ENCODE results near the gene UTP18.
"Not testable (repeated sequence)": the region's sequence is repeated elsewhere in the genome, so short reads cannot be mapped to it uniquely, and the experiment has no call there.

UTP18 gene

DNA sequence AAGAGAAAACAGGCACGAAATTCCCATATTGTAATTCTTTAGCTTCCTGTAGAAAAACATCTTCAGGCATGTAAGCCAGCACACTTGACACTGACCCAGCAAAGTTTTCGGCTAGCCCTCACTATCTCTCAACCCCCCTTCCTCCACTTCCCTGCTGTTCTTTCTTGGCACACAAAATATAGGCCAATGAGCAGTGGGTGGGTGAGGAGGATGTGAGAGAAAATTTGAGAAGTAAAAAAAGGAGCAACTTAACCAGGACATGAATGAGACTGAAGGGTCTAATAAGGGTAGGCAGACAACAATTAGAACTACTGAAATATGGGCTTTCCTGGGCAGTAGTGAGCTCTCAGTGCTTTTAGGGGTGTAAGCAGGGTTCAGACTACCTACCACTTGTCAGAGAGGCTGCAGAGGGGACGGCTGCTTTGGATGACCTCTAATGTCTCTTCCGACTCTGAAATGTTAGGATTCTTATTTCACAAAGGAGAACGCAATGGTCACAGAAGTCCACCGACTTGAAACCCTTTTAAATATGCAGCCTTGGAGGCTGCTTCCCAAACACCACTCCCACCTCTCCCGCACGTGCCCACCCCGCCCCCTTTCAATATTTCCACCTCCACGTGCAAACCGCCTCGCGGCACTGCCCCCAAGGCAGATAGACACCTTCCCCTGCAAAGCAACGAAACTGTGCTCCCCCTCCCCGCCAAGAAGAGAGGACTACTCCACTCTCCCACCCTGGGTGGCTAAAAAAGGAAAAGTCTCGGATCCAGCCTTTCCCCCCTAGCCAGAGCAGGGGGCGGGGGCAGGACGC, 1.4 kb upstream of the UTP18 start:
- DNase-seq (ENCODE audit: low read depth in 1 of 2, low spot score in 1 of 2) = no peak

DNA sequence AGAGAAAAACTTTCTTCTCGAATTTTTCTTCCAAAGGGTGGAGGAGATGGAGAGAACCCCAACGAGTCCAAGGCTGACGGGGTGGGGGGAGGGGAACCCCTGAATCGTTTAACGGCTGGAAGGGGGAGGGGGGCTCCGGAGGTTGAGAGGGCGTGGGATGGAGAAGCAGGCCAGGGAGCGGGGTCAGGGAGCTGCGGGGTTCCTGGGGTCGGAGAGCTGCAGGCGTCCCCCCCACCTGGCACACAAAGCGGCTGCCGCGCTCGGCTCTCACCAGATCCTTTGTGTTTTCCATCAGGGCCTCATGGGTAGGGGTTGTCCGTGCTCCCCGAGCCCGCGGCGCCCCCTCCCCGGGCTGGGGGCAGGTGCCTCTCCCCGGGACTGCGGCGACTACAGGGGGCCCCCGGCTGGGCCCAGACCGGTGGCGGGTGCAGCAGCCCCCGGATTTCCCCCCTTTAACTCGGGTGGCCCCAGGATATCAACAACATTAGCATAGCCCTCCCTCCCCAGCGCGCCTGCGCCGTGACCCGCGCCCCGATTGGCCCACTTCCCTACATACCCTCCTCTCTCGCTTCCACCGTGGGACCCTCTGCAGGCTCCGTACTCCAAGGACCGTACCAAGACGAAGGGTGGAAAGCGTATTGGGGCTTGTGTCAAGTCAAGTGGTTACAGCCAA, 646 bp upstream of the UTP18 start, which contains the start of gene MBTD1:
Gene MBTD1 (minus strand): TSS at position 486 of the 673 bp plus-strand sequence. CDS start 34,888 bp downstream, outside the sequence.
- peak; percentile 82 to 91 for DNase-seq (ENCODE audit: low read depth in 1 of 2, low spot score in 1 of 2)

DNA sequence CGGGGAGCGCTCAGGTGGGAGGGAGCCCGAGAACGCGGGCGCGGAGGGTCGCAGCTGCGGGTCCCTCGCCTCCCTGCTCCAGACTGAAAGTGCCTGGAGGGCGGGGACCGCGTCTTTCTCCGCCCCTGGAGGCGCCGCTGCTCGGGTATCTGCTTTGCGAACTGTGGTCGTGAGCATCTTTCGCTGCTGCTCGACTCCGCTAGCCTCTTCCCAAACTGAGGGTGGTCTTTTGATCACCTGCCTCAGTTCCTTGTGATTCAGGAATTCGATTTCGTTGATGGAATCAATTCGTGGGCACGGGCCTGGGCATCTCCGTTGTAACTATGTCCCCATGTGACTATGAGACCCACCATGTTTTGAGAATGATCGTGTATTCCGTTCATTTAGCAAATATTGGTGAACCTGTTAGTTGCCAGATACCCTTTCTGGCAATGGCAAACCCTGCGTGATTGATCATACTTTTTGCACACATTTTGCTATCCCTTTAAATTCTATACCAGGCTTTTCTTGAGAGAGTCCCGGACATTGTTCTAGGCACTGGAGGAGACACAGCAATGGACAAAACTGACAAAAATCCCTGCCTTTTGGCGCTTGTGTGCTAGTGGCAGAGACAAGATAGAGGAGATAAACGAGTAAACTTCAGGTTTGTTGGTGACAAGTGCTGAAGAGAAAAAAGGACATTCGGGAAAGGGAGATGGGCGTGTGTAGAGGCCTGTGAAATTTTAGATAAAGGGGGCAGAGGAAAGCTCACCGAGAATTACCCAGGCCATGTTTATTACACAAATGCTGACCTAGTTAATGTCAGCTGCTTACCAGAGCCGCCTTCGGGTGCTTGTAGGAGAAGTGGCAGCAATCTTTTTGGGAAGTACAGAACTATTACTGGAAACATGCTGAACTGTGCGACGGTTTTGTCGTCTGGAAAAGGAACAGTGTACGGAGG, 948 bp downstream of the UTP18 start:
- no peak for DNase-seq (ENCODE audit: low read depth in 1 of 2, low spot score in 1 of 2)

DNA sequence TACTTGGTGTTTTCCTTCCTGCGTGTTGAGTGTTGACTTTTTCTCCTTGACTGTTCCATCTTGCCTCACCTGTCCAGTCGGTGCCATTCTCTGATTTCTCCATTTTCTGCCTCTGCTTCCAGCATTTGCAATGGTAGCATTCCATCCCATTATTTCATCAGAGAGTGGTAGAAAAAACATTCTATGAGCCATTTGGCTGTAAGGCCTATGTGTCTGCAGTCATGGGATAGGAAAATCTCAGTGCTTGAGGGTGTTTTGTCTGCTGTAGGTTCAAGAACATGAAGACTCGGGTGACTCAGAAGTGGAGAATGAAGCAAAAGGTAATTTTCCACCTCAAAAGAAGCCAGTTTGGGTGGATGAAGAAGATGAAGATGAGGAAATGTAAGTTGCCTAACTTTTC, 2.7 kb downstream of the UTP18 start:
- DNase-seq (ENCODE audit: low read depth in 1 of 2, low spot score in 1 of 2) = no peak

DNA sequence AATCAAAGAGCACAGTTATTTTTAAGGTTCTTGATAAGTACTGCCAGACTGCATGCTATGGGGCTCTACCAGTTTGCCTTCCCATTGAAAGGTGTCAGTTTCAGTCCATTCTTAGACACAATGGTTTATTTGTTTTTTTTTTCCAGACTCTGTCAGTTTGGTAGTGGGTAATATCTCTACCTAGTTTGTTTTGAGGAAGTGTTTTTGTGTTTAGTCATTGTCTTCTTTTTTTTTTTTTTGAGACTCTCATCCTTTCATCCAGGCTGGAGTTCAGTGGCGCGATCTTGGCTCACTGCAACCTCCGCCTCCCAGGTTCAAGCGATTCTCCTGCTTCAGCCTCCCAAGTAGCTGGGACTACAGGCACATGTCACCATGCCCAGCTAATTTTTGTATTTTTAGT, 4.1 kb downstream of the UTP18 start:
- DNase-seq (ENCODE audit: low read depth in 1 of 2, low spot score in 1 of 2) = not testable (repeated sequence)

DNA sequence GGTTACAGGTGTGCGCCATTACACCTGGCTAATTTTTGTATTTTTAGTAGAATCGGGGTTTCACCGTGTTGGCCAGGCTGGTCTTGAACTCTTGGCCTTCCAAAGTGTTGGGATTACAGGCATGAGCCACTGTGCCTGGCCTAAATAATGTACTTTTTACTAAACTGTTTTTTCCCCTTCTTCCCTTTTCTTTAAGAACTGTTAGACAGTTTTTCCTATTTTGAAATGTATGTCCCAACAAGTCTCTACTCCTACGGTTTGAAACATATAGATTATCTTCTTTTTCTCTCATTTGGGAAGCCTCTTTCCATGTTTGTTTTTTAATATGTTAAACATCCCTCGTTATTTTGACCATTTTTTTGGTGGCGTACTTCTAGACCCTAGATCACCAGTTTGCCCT, 9.6 kb downstream of the UTP18 start:
- DNase-seq (ENCODE audit: low read depth in 1 of 2, low spot score in 1 of 2) = no peak

DNA sequence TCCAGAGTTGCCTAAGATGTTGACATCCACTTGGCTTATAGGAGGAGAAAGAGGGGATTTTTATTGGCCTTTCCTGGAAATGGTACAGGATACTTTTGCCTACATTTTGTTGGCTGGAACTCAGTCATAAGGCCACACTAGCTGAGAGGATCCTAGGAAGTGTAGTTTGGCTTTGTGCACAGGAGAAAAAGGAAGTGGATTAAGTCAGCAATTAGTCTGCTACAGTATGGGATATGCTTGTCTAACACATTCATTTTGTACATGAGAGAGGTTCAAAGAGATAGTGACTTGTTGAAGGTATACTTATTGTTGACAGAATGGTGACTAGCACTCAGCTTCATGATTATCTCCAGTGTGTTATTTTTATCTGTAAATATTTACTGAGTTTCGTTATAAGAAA, 10.3 kb downstream of the UTP18 start:
- no peak for DNase-seq (ENCODE audit: low read depth in 1 of 2, low spot score in 1 of 2)

DNA sequence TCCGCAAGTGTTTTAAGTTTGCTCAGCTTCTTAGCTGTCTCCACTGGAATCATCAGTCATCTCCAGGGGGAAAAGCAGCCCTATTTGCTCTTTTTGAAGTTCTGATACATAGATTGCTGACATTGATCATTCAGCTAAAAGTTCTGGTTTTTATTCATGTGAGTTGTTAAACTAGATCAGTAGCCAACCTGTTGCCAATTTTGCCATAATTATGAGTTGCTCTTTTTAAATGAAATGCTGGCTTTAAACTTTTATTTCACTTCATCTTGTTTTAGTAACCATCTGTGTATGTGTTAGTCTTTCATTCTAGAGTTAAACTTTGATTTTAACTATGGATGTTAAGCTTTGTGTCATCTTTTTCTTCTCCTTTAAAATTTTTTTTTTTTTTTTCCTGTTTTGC, 12.5 kb downstream of the UTP18 start:
- no peak for DNase-seq (ENCODE audit: low read depth in 1 of 2, low spot score in 1 of 2)

DNA sequence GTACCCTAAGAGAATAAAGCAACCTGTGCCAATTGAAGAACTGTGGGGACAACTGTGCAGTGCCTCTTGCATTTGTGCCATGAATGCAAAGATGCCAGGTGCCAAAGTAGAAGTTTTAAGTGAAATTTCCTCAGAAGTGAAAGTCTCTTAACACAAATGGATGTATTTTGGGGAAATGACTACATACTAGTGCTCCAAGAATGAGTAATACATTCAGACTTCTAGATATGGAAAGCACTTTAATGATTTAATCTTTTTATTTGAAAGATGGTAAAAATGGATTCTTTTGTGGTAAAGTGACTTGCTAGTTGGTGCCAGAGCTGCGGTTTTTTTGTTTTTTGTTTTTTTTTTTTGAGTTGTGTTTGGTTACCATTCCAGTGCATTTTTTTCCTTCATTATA, 15.0 kb downstream of the UTP18 start:
- DNase-seq (ENCODE audit: low read depth in 1 of 2, low spot score in 1 of 2) = no peak

DNA sequence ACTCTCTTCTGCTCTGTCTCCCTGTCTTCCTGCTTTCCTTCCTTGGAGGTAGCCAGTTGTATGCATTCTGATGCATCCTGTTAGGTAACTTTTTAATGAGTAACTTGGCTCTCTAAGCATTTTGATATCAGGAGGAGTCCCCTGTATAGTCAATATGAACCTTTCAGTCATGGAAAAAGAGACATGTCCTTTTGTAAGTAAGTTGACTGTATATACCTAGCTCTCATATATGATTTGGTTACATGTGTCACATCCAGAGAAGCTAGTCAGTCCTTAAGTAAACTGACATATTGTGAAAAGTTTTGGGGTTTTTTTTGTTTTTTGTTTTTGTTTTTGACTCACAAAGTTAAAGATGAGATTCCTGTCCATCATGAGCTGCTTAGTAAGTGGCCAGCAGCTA, 18.8 kb downstream of the UTP18 start:
- no peak for DNase-seq (ENCODE audit: low read depth in 1 of 2, low spot score in 1 of 2)

DNA sequence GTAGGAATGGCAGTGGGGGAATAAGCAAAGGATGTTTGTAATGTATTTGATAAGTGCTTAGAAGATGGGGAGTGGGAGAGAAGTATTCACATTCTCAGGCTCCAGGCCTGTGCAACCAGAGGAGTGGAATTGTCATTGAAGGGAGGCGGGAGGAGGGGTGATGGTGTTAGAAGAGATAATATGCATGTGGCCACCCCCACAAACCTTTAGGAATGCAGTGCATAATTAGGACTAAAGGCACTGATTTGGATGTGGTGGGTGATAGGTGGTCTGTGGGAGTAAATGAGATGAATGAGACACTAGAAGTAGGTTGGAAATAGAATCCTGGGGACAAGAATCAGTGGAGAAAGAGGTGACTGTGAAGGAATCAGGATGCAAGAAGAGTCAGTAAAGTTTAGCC, 27.1 kb downstream of the UTP18 start:
- no peak for DNase-seq (ENCODE audit: low read depth in 1 of 2, low spot score in 1 of 2)

DNA sequence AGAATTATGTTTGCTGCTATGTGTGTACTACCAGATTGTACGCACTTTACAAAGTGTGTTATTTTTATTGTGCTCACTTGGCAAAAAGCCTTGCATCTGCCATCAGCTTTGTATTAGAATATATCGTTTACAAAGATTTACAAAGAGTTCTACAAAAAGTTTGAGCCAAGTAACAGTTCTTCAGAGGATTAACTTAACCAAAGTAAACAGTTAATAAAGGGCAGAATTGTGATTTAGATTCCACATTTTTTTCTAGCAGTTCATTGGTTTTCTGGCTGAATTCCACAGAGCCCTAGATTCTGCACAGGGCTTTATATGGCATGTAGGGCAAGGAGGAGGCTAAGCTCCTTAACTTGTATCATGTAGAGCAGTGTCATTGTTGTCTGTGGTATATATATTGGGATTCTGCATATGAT, 29.4 kb downstream of the UTP18 start:
- no peak for DNase-seq (ENCODE audit: low read depth in 1 of 2, low spot score in 1 of 2)

DNA sequence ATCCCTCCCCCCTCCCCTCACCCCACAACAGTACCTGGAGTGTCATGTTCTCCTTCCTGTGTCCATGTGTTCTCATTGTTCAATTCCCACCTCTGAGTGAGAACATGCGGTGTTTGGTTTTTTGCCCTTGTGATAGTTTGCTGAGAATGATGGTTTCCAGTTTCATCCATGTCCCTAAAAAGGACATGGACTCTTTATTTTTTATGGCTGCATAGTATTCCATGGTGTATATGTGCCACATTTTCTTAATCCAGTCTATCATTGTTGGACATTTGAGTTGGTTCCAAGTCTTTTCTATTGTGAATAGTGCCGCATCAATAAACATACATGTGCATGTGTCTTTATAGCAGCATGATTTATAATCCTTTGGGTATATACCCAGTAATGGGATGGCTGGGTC, 34.0 kb downstream of the UTP18 start:
- DNase-seq (ENCODE audit: low read depth in 1 of 2, low spot score in 1 of 2) = not testable (repeated sequence)

DNA sequence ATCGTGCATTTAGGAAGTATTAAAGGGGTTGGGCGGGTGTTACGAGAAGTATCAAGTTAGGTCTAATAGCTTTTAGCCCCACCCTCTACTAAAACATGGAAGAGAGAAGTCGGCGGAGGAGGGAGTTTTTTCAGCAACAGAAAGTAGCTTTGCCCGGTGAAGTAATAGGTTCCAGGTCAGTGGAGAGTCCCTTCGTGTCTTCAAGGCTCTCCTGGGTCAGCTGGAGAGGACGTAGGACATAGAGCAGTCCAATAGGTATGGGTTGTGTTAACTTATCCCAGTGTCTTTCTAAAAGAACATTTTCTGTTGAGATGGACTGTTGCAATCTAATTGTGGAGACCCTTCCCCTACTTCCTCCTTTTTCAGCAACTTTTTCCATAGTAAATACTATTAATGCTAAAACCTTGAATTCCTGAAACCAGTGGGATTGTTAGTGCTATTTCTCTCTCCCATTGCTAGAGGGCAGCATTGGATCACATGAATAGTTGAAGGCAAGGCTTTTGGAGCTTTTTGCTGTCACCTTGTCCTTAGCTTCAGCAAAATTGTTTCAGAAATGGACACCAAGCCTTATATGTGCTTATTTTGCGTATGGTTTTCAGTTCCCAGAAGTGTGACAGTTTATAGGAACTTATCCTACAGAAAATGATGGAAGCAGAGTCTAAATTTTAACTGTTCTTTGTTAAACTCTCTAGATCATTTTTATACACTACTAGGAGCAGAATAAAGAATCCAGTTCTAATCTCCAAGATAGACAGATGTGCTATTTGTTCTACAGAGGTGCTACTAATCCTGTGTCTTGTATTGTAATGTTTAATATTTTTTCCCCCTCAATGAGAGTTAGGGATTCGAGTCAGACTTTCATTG, 38.4 kb downstream of the UTP18 start:
- DNase-seq (ENCODE audit: low read depth in 1 of 2, low spot score in 1 of 2) = no peak

DNA sequence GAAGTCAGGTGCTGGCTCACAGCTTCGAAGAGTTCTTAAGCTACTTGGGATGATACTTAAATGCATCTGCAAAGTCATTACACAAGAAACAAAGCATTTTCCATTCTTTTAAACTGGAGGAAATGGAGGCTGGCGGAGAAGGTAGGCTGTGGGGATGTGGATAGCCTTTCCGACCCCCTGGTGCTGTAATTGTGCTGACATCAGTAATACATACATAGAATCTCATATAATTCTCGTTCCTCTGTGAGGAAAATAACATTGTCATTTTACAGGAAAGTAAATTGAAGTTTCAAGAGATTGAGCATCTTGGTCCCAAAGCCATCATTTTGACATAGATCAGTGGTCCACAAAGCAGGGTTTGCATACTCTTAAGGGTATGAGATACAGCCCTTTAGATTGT, 39.5 kb downstream of the UTP18 start:
- DNase-seq (ENCODE audit: low read depth in 1 of 2, low spot score in 1 of 2) = no peak

DNA sequence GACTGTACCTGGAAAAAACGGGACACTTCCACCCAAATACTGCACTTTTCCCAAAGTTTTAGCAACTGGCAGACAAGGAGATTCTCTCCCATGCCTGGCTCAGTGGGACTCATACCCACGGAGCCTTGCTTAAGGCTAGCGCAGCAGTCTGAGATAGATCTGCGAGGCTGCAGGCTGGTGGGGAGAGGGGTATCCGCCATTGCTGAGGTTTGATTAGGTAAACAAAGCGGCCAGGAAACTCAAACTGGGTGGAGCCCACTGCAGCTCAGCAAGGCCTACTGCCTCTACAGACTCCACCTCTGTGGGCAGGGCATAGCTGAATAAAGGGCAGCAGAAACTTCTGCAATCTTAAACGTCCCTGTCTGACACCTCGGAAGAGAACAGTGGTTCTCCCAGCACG, 44.8 kb downstream of the UTP18 start:
- DNase-seq (ENCODE audit: low read depth in 1 of 2, low spot score in 1 of 2) = no peak

DNA sequence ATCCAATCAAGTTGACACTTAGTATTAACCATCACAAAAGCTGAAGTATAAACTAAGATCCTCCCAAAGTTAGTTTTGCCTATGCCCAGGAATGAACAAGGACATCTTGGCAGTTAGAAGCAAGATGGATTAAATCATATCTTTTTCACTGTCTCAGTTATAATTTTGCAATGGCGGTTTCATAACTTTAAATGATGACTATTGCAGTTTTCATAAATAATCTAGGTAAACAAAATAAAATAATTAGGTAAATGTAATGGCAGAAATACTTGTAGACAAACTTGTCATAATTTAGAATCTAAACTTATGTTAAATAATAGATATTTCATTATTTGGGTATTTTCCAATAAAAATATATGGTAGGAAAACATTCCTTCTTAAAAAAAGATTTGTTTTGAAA, 51.7 kb downstream of the UTP18 start:
- not testable (repeated sequence) for DNase-seq (ENCODE audit: low read depth in 1 of 2, low spot score in 1 of 2)

DNA sequence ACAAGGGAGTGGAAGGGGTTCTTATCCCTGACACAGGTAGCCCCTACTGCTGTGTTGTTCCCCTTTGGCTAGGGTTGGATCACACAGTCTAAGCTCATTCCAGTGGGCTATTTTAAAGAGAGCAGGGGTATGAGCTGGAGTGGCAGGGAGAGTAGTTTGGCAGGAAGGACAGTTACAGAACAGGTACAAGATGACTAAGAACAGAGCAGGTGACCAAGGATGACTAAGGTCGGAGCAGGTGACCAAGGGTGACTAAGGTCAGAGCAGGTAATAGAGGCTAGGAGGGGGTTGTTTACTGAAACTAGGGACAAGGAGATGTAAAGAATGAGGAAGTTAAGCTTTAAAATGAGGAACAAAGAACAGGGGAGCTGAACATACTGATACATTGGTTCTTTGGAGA, 58.8 kb downstream of the UTP18 start:
- no peak for DNase-seq (ENCODE audit: low read depth in 1 of 2, low spot score in 1 of 2)

DNA sequence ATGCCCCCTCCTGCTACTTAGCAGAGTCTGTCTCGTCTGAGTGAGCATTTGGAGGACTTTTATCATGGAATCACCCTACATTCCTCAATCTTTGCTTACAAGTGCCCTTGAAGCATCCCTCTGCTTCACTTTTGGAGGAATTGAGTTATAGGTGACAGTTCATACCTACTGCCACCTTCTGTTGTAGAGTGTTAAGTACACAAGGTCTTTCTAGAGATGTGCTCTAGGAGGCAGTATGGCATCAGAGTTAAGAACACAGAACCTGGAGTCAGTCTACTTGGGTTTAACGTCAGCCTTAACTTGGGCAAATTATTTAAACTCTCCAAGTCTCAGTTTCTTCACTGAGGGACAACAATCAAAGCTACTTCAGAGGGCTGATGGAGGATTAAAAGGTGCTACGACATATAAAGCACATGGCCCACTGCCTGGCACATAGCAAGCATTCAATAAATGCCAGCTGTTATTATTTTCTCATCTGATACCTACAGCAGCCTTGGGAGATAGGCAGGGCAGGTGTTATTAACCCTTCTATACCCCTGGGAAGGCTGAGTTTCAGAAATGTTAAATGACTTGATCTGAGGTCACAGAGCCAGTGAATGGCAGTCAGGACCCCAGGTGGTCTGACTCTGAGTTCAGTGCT, 62.2 kb downstream of the UTP18 start:
- no peak for DNase-seq (ENCODE audit: low read depth in 1 of 2, low spot score in 1 of 2)

DNA sequence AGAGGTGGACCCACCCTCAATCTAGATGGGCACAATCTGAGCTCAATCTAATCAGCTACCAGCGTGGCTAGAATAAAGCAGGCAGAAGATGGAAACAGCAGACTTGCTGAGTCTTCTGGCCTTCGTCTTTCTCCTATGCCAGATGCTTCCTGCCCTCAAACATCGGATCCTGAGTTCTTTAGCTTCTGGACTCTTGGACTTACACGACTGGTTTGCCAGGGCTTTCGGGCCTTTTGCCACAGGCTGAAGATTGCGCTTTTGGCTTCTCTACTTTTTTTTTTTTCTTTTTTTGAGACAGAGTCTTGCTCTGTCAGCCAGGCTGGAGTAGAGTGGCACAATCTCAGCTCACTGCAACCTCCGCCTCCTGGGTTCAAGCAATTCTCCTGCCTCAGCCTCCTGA, 65.1 kb downstream of the UTP18 start:
- no peak for DNase-seq (ENCODE audit: low read depth in 1 of 2, low spot score in 1 of 2)

Data from activated CD4-positive, alpha-beta T cell treated with anti-CD3 and anti-CD28 coated beads, Interleukin-2, amount 50 U/mL, for 24 hours (primary cell).